HG03457 (cell line): ENCODE results near the gene WDR36.

ENCODE experiments used
- ATAC-seq: cut with Tn5 transposase; IDR thresholded peaks from one replicate; pipeline ENCODE4 v1.9.1; 2021; ENCODE audit warnings: moderate number of reproducible peaks; ENCODE audit not compliant: unreplicated experiment

The WDR36 gene

GRCh38 chr5:111099058-111099778, 7.1 kb downstream of the WDR36 start:
- no peak for ATAC-seq

GRCh38 chr5:111106320-111106948, 14.3 kb downstream of the WDR36 start:
- ATAC-seq = no peak

- no peak for ATAC-seq
Measured at GRCh38 chr5:111107371-111107770, 15.2 kb downstream of the WDR36 start.

GRCh38 chr5:111111956-111112355, 19.8 kb downstream of the WDR36 start:
- ATAC-seq = no peak

GRCh38 chr5:111113678-111114077, 21.5 kb downstream of the WDR36 start:
- ATAC-seq = no peak

GRCh38 chr5:111115229-111115628, 23.1 kb downstream of the WDR36 start:
- no peak for ATAC-seq

- ATAC-seq = no peak
Measured at GRCh38 chr5:111116550-111116949, 24.4 kb downstream of the WDR36 start.

- no peak for ATAC-seq
Measured at GRCh38 chr5:111117136-111117535, 25.0 kb downstream of the WDR36 start.

- no peak for ATAC-seq
Measured at GRCh38 chr5:111119221-111119620, 27.1 kb downstream of the WDR36 start.

GRCh38 chr5:111119856-111120255, 27.7 kb downstream of the WDR36 start:
- no peak for ATAC-seq

- no peak for ATAC-seq
Measured at GRCh38 chr5:111120911-111121310, 28.8 kb downstream of the WDR36 start.

GRCh38 chr5:111121926-111122325, 29.8 kb downstream of the WDR36 start:
- no peak for ATAC-seq

- ATAC-seq = no peak
Measured at GRCh38 chr5:111122398-111122797, 30.2 kb downstream of the WDR36 start.

- ATAC-seq = no peak
Measured at GRCh38 chr5:111124793-111125192, 32.6 kb downstream of the WDR36 start.

GRCh38 chr5:111126896-111127295, 34.7 kb downstream of the WDR36 start:
- ATAC-seq = no peak

GRCh38 chr5:111127453-111128195, 35.5 kb downstream of the WDR36 start:
- ATAC-seq = no peak

GRCh38 chr5:111129938-111130337, 37.8 kb downstream of the WDR36 start:
- no peak for ATAC-seq

- ATAC-seq = no peak
Measured at GRCh38 chr5:111131356-111131755, 39.2 kb downstream of the WDR36 start.

- ATAC-seq = no peak
Measured at GRCh38 chr5:111132076-111132475, 39.9 kb downstream of the WDR36 start.

GRCh38 chr5:111132731-111133435, 40.7 kb downstream of the WDR36 start:
- no peak for ATAC-seq

GRCh38 chr5:111133436-111133751, 41.2 kb downstream of the WDR36 start:
- ATAC-seq = no peak

- no peak for ATAC-seq
Measured at GRCh38 chr5:111134087-111134486, 41.9 kb downstream of the WDR36 start.
